ENCODE measurements around the gene FBXO38. TPM values are rescaled to one million over a fixed set of nuclear protein-coding genes. Genes with fewer than 3 reads are reported as not detected.

FBXO38 gene
- total and polyA plus RNA-seq, 9 of the 15 experiments (the other 6 are each of a cell fraction or from before 2014, with no cell fraction given): 7.4 to 39.4 (median 29.3) TPM

DNA sequence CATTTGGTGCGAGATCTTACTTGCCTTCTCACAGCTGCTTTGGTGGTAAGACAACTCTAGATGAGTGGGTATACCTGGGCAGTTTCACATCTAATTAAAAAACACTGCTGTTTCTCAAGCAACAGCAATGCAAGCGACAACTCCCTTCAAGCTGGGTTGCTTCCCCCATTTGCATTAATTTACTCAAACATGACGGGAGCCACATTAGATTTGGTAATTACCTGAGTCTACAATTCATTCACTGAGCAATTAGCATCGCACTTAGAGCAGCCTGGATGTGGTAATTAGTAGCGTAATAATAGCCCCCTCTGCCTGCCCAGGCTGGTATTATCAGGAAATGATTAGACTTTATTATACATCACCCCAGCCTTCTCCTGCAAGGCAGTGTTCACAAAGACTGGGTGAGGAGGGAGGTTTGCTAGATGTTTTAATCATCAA, 73.4 kb downstream of the FBXO38 start:
- POLR2A ChIA-PET: no interaction called here
- intact Hi-C loops (cut with micrococcal nuclease): no loop called here
- BruUV-seq (replicated peaks): no TSS peak
- H3K27ac ChIP-seq (ENCODE audit: extremely low read depth, low read depth, low read length): no peak overlapping the region
- peak; percentile 79 for ATAC-seq
- no peaks in the 10 kb centered on the region for H3K79me2 ChIP-seq (ENCODE audit: control insufficient read depth, insufficient read depth, low read length)
- CTCF ChIA-PET (ENCODE audit: low intra/inter-chr PET ratio): interaction anchor here (0.6 to 0.7 kb wide), 2 partner anchors 231 to 597 kb away, joined by 3 read pairs; no protein-coding TSS in a partner anchor
- H3K9me3 ChIP-seq (replicated peaks; ENCODE audit: control insufficient read depth, insufficient read depth, low read depth, low read length): no peaks in the 10 kb centered on the region
- H3K9me1 ChIP-seq (ENCODE audit: control insufficient read depth, insufficient read depth, low read length): no peaks in the 10 kb centered on the region
- in situ Hi-C loops (cut with MboI): no loop called here
- H3K27me3 ChIP-seq (ENCODE audit: control insufficient read depth in 2 of 2, insufficient read depth in 2 of 2, low read length in 2 of 2): peaks cover 0 to 7% of the 10 kb centered on the region in 2 experiments; a peak in 2 of 5 replicates
- no peak overlapping the region for H2AFZ ChIP-seq (ENCODE audit: low read depth, low read length)
- WGBS (ENCODE audit: insufficient coverage, low coverage, missing lambda C conversion rate): 15% methylated on average over 5 of the region's 5 CpGs
- H3K9ac ChIP-seq (ENCODE audit: insufficient read depth in 1 of 2, low read depth in 2 of 2, low read length in 2 of 2): no peak overlapping the region
- H3K4me1 ChIP-seq (replicated peaks in 1 of 2; ENCODE audit: control insufficient read depth in 2 of 2, insufficient read depth in 2 of 2, low read length in 2 of 2): no peaks in the 10 kb centered on the region
- H3K4me2 ChIP-seq (ENCODE audit: insufficient read depth, low read length): no peak overlapping the region
- no peaks in the 10 kb centered on the region for H3K36me3 ChIP-seq (ENCODE audit: control insufficient read depth, insufficient read depth, low read length)
- no peaks in the 10 kb centered on the region for H4K20me1 ChIP-seq (replicated peaks; ENCODE audit: control insufficient read depth, insufficient read depth, low read length)
- FAIRE-seq: peak; percentile 19
- peak in 3 of 4 experiments; percentile 16 to 19 (median 17) for DNase-seq (ENCODE audit: extremely low read depth in 1 of 4, low spot score in 3 of 4)
- H3K4me3 ChIP-seq: no peak overlapping the region
- no peak for TF ChIP-seq ZC3H11A (IDR thresholded peaks at IDR 0.05; ENCODE audit: low read depth, low read length)
- TF ChIP-seq, protein P1, sequence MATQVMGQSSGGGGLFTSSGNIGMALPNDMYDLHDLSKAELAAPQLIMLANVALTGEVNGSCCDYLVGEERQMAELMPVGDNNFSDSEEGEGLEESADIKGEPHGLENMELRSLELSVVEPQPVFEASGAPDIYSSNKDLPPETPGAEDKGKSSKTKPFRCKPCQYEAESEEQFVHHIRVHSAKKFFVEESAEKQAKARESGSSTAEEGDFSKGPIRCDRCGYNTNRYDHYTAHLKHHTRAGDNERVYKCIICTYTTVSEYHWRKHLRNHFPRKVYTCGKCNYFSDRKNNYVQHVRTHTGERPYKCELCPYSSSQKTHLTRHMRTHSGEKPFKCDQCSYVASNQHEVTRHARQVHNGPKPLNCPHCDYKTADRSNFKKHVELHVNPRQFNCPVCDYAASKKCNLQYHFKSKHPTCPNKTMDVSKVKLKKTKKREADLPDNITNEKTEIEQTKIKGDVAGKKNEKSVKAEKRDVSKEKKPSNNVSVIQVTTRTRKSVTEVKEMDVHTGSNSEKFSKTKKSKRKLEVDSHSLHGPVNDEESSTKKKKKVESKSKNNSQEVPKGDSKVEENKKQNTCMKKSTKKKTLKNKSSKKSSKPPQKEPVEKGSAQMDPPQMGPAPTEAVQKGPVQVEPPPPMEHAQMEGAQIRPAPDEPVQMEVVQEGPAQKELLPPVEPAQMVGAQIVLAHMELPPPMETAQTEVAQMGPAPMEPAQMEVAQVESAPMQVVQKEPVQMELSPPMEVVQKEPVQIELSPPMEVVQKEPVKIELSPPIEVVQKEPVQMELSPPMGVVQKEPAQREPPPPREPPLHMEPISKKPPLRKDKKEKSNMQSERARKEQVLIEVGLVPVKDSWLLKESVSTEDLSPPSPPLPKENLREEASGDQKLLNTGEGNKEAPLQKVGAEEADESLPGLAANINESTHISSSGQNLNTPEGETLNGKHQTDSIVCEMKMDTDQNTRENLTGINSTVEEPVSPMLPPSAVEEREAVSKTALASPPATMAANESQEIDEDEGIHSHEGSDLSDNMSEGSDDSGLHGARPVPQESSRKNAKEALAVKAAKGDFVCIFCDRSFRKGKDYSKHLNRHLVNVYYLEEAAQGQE (IDR thresholded peaks at IDR 0.05; ENCODE audit: borderline replicate concordance): peak; percentile 6; the same call in 1 of the 2 replicates
- TF ChIP-seq, protein P1 (CRISPR knock-in tag; IDR thresholded peaks at IDR 0.05; ENCODE audit: low read depth): no peak
- no peak for TF ChIP-seq EWSR1 (IDR thresholded peaks at IDR 0.05; ENCODE audit: borderline replicate concordance, low read depth, partially characterized antibody)
- TF ChIP-seq, protein P2, sequence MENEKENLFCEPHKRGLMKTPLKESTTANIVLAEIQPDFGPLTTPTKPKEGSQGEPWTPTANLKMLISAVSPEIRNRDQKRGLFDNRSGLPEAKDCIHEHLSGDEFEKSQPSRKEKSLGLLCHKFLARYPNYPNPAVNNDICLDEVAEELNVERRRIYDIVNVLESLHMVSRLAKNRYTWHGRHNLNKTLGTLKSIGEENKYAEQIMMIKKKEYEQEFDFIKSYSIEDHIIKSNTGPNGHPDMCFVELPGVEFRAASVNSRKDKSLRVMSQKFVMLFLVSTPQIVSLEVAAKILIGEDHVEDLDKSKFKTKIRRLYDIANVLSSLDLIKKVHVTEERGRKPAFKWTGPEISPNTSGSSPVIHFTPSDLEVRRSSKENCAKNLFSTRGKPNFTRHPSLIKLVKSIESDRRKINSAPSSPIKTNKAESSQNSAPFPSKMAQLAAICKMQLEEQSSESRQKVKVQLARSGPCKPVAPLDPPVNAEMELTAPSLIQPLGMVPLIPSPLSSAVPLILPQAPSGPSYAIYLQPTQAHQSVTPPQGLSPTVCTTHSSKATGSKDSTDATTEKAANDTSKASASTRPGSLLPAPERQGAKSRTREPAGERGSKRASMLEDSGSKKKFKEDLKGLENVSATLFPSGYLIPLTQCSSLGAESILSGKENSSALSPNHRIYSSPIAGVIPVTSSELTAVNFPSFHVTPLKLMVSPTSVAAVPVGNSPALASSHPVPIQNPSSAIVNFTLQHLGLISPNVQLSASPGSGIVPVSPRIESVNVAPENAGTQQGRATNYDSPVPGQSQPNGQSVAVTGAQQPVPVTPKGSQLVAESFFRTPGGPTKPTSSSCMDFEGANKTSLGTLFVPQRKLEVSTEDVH (IDR thresholded peaks at IDR 0.05; ENCODE audit: low read depth, partially characterized antibody): no peak
- TF ChIP-seq GTF2A2 (tag; IDR thresholded peaks at IDR 0.05): no peak
- TF ChIP-seq HMG20B (CRISPR knock-in tag; IDR thresholded peaks at IDR 0.05): no peak
- no peak for TF ChIP-seq ZNF165 (CRISPR knock-in tag; IDR thresholded peaks at IDR 0.05; ENCODE audit: borderline replicate concordance)
- no peak for TF ChIP-seq ZNF644 (tag; IDR thresholded peaks at IDR 0.05; ENCODE audit: low read depth)
- TF ChIP-seq HBP1 (CRISPR knock-in tag; IDR thresholded peaks at IDR 0.05): no peak

Measured in K562 (cell line).